Stimulated activated naive CD8-positive, alpha-beta T cell treated with anti-CD3 and anti-CD28 coated beads, Interleukin-15, amount 100 ng/mL, for 72 hours (primary cell): ENCODE measurements around the gene ASB2.

Experiments used
- ATAC-seq: fragments of 150-1000 bp; cut with Tn5 transposase; 2 replicates; pipeline ENCODE4 v1.10.0; 2021; ENCODE audit warnings: mild to moderate bottlenecking, moderate library complexity
- DNase-seq, 2 donors: peaks; one replicate each; pipeline ENCODE4 v3.0.0; 2021 to 2022
- H3K27ac Mint-ChIP-seq, 2 donors: one replicate each; pipeline ENCODE4 v1.8.0; 2022; ENCODE audit warnings: mild to moderate bottlenecking in 2 of 2, mixed read lengths in 2 of 2, moderate library complexity in 2 of 2
- H3K27me3 Mint-ChIP-seq: one replicate; pipeline ENCODE4 v1.8.0; 2022; ENCODE audit warnings: mixed read lengths
- H3K4me1 Mint-ChIP-seq: one replicate; pipeline ENCODE4 v1.8.0; 2022; ENCODE audit warnings: mild to moderate bottlenecking, mixed read lengths
- H3K4me3 Mint-ChIP-seq, 2 donors: one replicate each; pipeline ENCODE4 v1.8.0; 2022; ENCODE audit warnings: mild to moderate bottlenecking in 2 of 2, mixed read lengths in 2 of 2, moderate library complexity in 1 of 2
- H3K9me3 Mint-ChIP-seq, 2 donors: one replicate each; pipeline ENCODE4 v1.8.0; 2022; ENCODE audit warnings: mixed read lengths in 2 of 2

Gene ASB2

DNA sequence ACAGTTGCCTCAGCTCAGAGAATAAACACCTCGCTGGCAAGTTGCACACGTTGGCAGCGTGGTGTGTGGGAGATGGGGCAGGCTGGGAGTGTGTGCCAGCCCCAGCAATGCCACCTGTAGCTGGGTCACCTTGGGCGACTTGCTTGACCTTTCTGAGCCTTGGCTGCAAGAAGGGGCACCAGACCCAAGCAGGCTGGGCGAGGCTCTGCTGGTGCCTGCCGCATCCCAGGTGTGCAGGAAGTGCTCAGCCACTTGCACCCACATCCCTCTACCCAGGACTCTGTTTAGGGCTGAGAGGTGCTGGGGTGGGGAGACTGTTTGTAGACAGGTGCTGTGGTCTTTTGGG, 48.6 kb downstream of the ASB2 start:
- Mint-ChIP-seq H3K9me3 (no peaks in the 10 kb centered on the region), H3K27ac (no peak overlapping the region), H3K27me3 (no peaks in the 10 kb centered on the region), H3K4me3 (no peak overlapping the region), H3K4me1 (peaks cover 7% of the 10 kb centered on the region)
- ATAC-seq (no peak), DNase-seq (no peak)

DNA sequence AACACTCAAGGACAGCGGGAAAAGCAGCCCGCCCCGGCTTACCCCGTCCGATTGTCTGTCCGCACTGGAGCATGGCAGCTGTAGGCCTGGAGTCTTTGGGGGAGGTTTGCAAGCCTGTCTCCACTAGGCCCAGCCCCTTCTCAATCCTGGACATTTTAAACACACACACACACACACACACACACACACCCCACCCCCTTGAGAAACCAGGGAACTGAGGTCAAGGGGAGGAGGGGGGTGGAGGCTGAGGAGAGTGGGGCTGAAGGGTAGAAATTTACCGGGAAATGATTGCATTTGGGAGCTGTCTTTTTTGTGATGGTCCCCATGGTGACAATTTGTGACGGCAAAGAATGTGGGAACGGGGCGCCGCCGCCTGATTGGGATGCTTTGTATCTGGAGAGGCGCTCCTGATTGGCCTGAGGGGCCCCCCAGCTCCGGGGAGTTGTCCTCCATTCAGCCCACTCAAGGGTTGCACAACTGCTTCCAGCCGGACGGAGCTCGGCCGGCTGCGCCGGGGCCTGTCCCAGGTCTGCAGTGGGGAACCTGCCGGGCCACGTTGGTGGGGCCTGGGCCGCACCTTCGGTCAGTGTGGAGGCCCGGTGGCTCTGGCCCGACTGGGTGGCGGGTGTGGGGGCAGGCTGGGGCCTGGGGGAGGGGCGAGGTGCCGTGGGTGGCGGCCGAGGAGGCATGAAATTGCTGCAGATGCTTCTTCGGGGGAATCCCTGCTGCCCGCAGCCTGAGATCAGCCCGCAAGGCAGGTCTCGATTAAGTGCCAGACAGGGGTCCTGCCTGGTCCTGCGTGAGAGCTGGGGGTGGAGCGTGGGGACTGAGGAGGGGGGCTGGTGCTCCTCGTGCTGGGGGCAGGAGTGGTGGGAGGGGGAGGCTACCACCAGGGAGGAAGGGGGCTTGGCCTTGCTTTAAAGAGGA, 49.2 kb downstream of the ASB2 start, which contains the start of gene FAM181A:
FAM181A (plus strand) TSS at position 472 of the 927 bp plus-strand sequence. CDS start 942 bp downstream, outside the sequence.
- DNase-seq, result no peak
- no peaks in the 10 kb centered on the region for H3K27me3 Mint-ChIP-seq
- H3K27ac Mint-ChIP-seq, result peak within 1 kb of the TSS in 1 of 2 donors; percentile 34
- H3K4me3 Mint-ChIP-seq, result no peak within 1 kb of the TSS
- no peak for ATAC-seq
- H3K4me1 Mint-ChIP-seq, result peaks cover 7% of the 10 kb centered on the region
- H3K9me3 Mint-ChIP-seq, result no peaks in the 10 kb centered on the region

DNA sequence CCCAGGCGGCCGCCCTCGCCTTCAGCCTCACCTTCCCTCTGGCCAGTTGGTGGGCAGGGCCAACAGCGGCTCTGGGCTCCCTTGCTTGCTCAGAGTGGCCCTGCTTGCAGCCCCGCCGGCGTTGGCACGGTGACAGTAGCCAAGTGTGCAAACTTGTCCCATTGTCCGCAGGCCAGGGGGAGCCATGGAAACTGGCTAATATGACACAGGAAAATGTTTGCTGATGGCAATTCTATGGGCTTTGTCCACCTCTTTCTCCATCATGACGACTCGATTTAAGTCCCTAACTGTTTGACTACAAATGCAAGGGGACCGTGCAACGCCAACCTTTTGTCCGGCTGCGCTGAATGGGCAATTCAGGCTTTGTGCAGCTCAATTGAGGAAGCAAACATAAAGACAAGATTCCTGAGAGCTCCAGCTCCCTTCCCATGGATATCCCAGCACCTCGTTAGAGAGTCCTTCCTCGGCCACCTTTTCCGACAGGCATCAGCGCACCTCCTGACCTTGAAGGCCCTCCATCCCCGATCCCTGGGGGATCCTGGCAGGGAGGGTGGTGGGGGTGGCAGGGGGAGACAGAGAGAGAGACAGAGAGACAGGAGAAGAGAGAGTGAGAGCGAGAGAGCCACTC, 50.0 kb downstream of the ASB2 start:
- no peaks in the 10 kb centered on the region for H3K9me3 Mint-ChIP-seq
- H3K27ac Mint-ChIP-seq, result no peak overlapping the region
- H3K4me1 Mint-ChIP-seq, result peaks cover 7% of the 10 kb centered on the region
- no peak overlapping the region for H3K4me3 Mint-ChIP-seq
- ATAC-seq (no peak), DNase-seq (no peak)
- no peaks in the 10 kb centered on the region for H3K27me3 Mint-ChIP-seq

DNA sequence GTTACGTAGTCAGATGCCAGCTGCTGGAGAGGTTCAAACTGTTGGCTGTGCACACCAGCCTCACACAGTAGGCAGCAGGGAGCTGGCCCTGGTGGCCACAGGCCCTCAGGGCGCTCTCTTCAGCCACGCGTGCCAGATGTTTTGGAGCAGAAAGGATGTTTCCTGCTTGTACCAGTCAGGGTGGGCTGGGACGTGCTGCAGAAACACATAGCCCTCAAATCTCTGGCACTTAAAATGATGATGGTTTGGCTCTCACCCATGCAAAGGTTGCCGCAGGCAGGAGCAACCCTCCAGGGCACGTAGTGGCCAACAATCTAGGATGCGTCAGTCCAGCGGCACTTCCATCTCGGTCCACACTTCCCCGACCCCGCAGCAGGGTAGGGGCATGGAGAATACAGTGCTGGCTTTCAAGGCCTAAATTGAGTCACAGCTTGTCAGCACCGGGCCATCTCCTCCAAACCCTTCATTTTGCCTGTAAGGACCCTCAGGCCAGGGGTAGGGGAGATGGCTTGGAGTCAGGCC, 50.9 kb downstream of the ASB2 start:
- H3K4me3 Mint-ChIP-seq, result no peak overlapping the region
- ATAC-seq, result no peak
- no peaks in the 10 kb centered on the region for H3K27me3 Mint-ChIP-seq

DNA sequence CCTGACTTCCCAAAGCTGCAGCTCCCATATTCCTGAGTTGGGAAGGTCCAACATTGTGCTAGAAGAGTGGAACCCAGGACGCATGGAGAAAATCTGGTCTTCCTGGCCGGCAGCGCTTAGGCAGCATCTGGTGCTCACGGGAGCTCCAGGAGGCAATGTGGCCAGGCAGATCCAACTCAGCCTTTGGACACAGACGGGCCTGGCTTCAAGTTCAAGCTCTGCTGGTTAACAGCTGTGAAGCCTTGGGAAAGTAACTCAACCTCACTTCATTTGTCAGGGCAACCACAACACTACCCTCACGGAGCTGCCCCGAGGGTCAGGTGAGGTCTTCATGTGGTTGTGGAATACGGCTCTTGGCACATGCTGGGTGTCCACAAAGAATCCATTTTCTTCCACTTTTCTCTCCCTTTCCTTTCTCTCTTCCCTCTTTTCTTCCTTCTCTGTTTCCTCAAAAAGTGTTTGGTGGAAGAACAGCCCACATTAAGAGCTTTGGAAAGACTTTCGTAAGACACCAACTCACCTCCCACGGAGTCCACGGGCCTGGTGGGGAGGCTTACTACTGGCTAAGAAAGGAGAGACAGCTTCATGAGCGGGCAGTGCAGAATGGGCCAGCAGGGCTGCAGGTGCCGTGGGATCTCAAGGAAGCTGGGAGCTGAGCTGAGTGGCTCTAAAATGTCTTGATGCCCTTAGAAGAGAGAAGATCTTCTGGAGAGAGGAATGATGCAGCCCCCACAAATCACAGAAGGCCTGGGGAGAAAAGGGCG, 51.6 kb downstream of the ASB2 start:
- DNase-seq, result no peak
- no peaks in the 10 kb centered on the region for H3K9me3 Mint-ChIP-seq
- H3K27me3 Mint-ChIP-seq, result no peaks in the 10 kb centered on the region
- ATAC-seq, result no peak
- H3K4me3 Mint-ChIP-seq, result no peak overlapping the region
- H3K4me1 Mint-ChIP-seq, result no peaks in the 10 kb centered on the region
- no peak overlapping the region for H3K27ac Mint-ChIP-seq

More for the DNA sequence above, 50.9 kb downstream of the ASB2 start:
- no peaks in the 10 kb centered on the region for H3K4me1 Mint-ChIP-seq
- H3K27ac Mint-ChIP-seq, result no peak overlapping the region
- H3K9me3 Mint-ChIP-seq, result no peaks in the 10 kb centered on the region
- DNase-seq, result no peak

DNA sequence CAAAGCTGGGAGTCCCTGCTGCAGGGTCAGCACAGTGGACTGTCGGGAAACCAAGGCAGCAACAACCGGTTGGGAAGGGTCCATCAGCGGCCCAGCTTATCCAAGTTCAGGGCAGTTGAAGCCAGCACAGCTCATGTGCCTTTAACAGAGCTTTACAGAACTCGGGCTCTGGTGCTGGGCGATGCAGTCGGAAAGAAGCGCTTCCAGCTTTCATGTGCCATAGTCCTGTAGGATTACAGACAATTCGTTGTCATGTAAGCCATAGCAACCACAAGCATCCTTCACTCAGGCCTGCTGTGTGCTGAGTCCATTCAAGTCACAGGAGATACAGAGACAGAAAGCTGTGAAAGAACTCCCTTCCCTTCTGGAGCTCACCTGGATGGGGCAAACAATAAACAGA, 52.7 kb downstream of the ASB2 start:
- no peaks in the 10 kb centered on the region for H3K4me1 Mint-ChIP-seq
- no peak for ATAC-seq
- no peaks in the 10 kb centered on the region for H3K9me3 Mint-ChIP-seq
- no peak for DNase-seq
- no peaks in the 10 kb centered on the region for H3K27me3 Mint-ChIP-seq
- no peak overlapping the region for H3K27ac Mint-ChIP-seq
- no peak overlapping the region for H3K4me3 Mint-ChIP-seq

DNA sequence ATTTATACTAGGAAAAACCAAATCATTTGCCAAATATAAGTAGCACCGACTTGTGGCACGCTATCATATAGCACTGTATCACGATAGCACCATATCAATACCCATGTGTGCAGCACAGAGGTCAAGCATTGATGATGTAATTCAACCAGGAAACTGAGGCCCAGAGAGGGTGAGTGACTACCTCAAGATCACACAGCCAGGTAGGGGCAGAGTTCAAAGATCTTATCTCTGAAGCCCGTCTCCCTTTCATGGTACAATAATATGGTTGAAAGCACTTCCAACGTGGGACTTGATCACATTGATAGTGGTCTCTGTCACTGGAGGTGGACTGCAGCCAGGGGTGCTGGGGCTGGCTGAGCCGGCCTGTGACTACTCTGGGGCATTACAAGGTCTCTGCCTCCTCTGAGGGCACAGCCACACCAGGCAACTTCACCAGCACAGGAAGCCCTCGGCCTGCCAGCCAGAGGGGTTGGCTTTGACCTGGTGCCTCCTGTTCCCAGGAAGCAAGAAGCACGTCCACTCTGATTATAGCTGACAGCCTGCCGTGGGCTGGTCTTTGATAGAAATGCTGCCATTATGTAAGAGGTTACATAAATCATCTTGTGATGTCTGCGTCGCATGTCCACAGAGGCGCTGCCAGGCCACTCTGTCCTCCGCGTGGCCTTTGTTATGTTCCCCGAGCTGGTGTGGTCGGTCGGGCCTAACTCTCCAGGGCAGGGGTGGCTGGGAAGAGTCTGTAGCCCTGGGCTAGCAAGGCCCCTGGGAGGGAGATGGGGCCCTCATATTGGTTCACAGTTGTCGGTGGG, 55.2 kb downstream of the ASB2 start:
- no peaks in the 10 kb centered on the region for H3K9me3 Mint-ChIP-seq
- peaks cover 18% of the 10 kb centered on the region for H3K27me3 Mint-ChIP-seq
- H3K4me3 Mint-ChIP-seq, result no peak overlapping the region
- H3K27ac Mint-ChIP-seq, result peak overlapping the region in 1 of 2 donors; percentile 41
- no peaks in the 10 kb centered on the region for H3K4me1 Mint-ChIP-seq
- DNase-seq, result no peak
- no peak for ATAC-seq

DNA sequence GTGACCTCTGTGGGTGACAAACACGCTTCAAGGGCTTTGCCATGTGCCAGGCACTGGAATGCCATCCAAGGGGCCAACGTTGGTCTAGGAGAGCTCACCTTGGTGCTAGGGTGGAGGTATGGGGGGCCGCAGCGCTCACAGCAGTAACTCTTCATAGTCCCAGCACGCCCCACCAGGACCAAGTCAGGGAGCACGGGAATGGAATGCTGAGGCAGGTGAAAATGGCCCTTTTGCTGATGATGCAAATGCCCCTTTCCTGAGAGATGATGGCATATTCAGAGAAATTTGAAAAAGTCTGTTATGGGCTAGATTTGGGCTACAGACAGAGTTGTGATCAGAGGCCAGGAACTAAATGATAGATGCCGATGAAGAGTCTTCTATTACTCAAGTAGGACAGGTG, 59.2 kb downstream of the ASB2 start:
- peaks cover 34% of the 10 kb centered on the region for H3K27me3 Mint-ChIP-seq
- H3K27ac Mint-ChIP-seq, result no peak overlapping the region
- H3K4me3 Mint-ChIP-seq, result no peak overlapping the region
- H3K4me1 Mint-ChIP-seq, result no peaks in the 10 kb centered on the region
- peaks cover 4 to 26% of the 10 kb centered on the region in 2 donors for H3K9me3 Mint-ChIP-seq
- ATAC-seq, result no peak
- no peak for DNase-seq

DNA sequence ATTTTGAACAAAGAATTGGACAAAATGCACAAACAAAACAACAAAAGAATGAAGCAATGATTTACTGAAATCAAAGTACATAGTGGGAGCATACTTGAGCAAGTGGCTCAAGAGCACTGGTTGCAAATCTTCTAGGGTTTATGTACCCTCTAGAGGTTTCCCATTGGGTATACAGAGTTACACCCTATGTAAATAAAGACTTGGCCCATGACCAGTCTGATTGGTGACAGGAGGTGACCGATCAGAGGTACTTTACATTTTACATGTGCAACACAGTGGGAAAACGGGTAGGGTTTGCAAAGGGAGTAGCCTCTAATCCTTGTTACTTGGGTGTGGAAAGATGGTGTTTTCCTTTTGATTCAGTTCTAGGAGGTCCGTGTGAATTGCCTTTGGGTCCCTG, 59.9 kb downstream of the ASB2 start:
- ATAC-seq (no peak), DNase-seq (no peak)
- Mint-ChIP-seq H3K4me3 (no peak overlapping the region), H3K9me3 (peaks cover 4 to 26% of the 10 kb centered on the region in 2 donors), H3K27me3 (peaks cover 34% of the 10 kb centered on the region), H3K4me1 (no peaks in the 10 kb centered on the region), H3K27ac (no peak overlapping the region)

DNA sequence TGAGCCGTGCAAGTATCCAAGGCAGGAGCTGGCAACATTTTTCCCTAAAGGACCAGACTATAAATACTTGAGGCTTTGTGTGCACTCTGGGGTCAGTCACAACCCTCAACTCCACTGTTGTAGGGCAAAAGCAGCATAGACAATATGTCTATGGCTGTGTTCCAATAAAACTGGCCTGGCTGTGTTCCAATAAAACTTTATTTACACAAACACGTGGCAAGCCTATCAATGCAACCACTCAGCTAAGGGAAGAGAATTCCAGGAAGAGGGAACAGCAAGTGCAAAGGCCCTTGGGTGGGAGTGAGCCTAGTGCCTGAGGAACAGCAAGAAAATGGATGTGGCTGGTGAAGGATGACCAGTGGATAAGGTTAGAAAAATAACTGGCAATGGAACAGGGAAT, 60.6 kb downstream of the ASB2 start:
- Mint-ChIP-seq H3K4me1 (no peaks in the 10 kb centered on the region), H3K9me3 (peaks cover 4 to 26% of the 10 kb centered on the region in 2 donors), H3K4me3 (no peak overlapping the region), H3K27me3 (peaks cover 35% of the 10 kb centered on the region), H3K27ac (no peak overlapping the region)
- DNase-seq, result no peak
- no peak for ATAC-seq

DNA sequence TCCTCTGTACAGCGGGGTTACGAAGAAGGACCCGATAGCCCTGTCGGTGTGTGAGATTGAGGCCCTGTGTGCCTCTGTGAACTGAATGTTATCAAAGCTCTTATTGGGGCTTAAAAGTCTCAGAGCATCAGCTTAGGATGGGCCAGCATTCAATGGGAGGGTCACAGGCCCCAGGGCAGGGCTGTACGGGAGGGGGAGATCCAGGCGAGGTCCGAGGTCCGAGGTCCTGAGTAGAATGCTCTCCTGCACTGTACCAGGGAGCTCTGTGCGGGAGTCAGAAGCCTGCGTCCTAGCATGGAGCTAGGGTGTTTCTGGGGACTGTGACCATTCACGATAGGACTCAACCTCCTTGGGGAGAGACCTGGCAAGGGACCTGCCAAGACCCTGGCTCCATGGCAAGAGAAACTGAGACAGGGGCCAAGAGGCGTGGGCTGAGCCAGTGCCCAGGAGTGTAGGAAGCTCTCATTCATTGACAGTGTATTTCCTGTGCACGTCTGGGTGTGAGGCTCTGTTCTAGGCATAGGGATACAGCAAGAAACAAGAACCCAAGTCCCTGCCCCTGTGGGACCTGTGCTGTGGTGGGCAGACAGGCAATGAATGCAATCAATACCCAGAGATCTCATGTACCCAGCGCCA, 61.2 kb downstream of the ASB2 start:
- peaks cover 4 to 26% of the 10 kb centered on the region in 2 donors for H3K9me3 Mint-ChIP-seq
- no peaks in the 10 kb centered on the region for H3K4me1 Mint-ChIP-seq
- DNase-seq, result no peak
- H3K27me3 Mint-ChIP-seq, result peaks cover 41% of the 10 kb centered on the region
- ATAC-seq, result no peak
- no peak overlapping the region for H3K4me3 Mint-ChIP-seq
- H3K27ac Mint-ChIP-seq, result no peak overlapping the region

DNA sequence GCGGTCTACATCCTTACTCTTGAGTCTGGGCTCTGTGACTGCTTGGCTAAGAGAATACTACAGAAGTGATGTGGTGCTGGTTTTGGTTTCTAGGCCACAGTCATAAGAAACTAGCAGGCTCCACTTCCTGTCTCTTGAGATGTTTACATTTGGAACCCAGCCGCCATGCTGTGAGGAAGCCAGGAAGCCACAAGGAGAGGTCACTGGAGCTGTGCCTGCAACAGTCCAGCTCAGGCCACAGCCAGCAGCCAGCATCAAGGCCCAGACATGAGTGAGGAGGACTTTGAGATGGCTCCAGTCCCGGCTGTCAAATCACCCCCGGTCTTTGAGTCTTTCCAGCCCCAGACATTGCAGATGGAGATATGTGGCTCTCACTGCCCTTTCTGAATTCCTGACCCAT, 62.1 kb downstream of the ASB2 start:
- H3K4me3 Mint-ChIP-seq, result no peak overlapping the region
- H3K27me3 Mint-ChIP-seq, result peaks cover 51% of the 10 kb centered on the region
- no peaks in the 10 kb centered on the region for H3K4me1 Mint-ChIP-seq
- DNase-seq (peak in 1 of 2 donors; percentile 36), ATAC-seq (peak; percentile 91)
- peaks cover 4 to 26% of the 10 kb centered on the region in 2 donors for H3K9me3 Mint-ChIP-seq
- H3K27ac Mint-ChIP-seq, result peak overlapping the region; percentile 9 to 27

DNA sequence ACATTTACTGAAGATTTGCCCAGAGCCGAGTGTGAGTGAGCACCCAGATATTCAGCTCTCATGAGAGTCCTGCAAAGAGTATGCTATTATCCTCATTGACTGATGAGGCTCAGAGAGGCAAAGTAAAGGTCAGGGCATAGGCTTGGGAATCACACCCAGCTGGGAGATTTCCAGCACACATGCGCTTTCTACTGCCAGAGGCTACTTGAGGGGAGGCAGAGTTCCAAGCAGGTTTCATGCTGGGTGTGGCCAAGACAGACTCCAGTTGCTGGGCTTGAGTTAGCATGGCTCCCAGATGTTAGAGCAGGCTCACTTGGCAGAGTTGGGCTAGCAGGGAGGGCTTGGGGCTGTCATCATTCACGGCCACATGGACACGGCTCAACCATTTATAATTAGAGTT, 63.6 kb downstream of the ASB2 start:
- H3K4me3 Mint-ChIP-seq, result no peak overlapping the region
- no peaks in the 10 kb centered on the region for H3K4me1 Mint-ChIP-seq
- H3K27me3 Mint-ChIP-seq, result peaks cover 59% of the 10 kb centered on the region
- ATAC-seq, result no peak
- DNase-seq, result no peak
- H3K27ac Mint-ChIP-seq, result peak overlapping the region in 1 of 2 donors; percentile 62
- peaks cover 4 to 26% of the 10 kb centered on the region in 2 donors for H3K9me3 Mint-ChIP-seq

DNA sequence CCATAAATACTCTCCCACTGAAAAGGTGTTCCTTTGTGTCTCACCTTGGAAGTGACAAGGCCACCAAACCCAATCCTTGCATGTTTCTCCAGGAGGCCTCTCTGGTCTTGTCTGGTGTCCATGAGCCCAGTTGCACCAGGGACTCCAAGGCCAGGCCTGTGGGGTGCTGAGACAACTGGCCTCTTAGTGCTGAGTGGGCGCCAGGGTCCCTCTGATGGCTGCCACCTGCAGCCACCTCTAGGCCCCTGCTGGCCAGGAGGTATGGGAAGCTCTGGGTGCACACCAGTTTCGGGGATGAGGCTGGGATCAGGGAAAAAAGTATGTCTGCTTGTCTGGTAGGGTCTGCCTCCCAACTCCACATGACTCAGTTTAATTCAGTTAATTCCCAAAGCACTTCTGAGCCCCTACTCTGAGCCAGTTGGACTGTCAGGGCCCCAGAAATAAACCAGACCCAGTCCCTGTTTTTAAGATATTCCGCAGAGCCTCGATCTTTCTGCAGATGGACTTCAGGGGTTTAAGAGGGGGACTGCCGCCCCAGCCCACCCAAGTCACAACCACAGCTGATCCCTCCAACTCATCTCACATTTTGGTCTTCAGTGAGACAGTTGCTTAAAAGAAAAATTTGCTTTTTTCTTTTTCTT, 64.3 kb downstream of the ASB2 start:
- peak overlapping the region; percentile 62 to 64 for H3K27ac Mint-ChIP-seq
- no peak for ATAC-seq
- no peak for DNase-seq
- H3K4me3 Mint-ChIP-seq, result no peak overlapping the region
- peaks cover 57% of the 10 kb centered on the region for H3K27me3 Mint-ChIP-seq
- no peaks in the 10 kb centered on the region for H3K4me1 Mint-ChIP-seq
- H3K9me3 Mint-ChIP-seq, result peaks cover 4 to 26% of the 10 kb centered on the region in 2 donors
